Hematopoietic multipotent progenitor cell treated with erythropoietin and hydrocortisone succinate and interleukin-3 and kit ligand, for 15 days (in vitro differentiated cells): Measurements from ENCODE around the gene ADSS2.
"Not testable (repeated sequence)": the region's sequence is repeated elsewhere in the genome, so short reads cannot be mapped to it uniquely, and the experiment has no call there.

Source experiments
- DNase-seq: peaks from one replicate; pipeline ENCODE4 v3.0.0-alpha.2; 2015; ENCODE audit warnings: low spot score

Gene ADSS2

DNA sequence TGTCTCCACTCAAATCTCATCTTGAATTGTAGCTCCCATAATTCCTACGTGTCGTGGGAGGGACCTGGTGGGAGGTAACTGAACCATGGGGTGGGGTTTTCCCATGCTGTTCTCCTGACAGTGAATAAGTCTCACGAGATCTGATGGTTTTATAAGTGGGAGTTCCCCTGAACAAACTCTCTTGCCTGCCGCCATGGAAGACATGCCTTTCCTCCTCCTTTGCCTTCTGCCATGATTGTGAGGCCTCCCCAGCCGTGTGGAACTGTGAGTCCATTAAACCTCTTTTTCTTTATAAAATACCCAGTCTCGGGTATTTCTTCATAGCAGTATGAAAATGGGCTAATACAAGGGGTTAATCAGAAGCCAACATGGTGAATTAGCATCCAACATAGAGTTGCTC, 86.4 kb downstream of the ADSS2 start:
- not testable (repeated sequence) for DNase-seq

DNA sequence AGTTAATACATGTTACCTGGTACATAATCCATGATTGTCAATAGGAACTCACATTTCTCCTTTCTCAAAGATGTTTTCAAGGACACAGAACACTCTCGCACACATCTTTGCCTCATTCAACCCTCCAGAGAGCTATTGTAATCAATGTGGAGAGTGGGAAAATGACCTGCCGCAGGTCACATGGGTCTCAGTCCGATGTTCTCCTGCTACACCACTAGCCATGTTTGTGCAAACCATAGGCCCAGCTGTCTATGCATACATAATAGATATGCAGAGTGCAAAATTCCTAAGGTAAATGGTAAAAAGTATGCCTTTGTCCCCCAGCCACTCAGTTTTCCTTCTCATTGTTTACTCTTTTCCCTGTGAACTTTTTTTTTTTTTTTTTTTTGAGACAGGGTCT, 89.2 kb downstream of the ADSS2 start:
- DNase-seq = no peak

DNA sequence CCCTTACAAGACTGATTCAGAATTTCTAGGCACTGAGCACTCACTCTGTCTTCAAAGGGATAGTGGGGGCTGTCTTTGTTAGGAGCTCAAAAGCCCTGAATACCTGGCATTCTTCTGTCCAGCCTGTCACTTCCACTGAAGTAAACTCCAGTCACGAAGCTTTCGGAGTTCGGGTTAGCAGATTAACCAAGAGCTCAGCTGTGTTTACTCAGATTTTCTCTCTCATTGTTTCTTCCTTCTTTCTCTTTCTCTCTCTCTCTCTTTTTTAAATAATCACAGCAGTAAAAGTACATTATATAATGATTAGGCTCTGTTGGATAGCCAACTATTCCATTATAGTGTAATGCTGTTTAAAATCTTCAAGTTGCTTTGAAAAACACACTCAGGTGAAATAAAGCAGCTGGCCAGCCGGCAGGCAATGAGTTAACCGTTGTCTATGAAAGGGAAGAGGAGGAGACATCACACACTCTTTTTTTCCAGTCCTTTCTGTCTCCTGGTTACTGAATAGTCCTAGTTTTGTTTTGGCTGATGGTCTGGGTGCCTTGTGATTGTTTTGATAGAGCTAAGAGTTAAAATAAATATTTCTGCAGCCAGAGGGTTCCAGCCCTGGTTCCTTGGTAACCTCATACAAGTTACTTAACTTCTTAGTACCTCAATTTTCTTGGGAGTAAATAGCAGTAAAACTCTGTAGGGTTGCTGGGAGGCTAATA, 89.8 kb downstream of the ADSS2 start:
- no peak for DNase-seq
